ENCODE data around the gene SH2B2.

SH2B2 gene

DNA sequence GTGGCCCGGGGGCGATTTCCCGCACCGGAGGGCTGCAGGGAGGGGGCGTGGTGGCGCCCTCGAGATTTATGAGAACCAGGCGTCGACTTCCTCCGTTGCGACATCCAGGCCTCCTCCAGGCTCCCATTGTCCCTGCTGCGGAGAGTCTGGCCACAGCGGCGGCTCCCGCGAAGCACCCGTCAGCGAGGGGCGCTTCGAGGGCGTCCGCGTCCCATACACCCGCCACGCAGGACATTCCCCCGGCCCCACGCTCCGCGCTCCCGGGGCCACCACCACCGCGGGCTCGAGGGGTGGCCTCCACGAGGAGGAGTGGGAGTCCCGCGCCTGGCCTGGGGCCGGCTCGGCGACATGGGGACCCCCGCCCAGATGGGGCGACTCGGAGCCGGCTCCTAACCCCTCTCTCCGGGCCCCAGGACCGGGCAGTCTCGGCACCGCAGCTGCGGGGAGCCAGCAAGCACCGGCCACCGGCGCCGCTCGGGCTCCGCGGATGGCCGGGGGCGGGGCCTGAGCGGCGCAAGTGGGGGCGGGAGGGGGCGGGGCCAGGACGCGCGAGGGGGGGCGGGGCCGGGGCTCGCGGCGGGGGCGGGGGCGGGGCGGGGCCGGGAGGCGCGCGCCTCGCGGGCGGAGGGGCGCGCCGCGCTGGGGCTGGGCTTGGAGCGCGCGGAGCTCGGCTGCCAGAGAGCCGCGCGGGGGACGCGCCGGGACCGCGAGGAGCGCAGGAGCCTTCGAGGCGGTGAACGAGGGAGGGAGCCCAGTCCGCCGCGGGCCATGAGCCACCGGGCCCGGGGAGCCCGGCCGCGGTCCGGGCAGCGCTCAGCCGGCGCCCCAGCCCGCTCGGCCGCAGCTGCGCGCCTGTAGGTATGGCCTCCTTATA lies at the start of gene SH2B2:
SH2B2 (plus strand) TSS at position 632 of the 874 bp plus-strand sequence. CDS start 13,683 bp downstream, outside the sequence.
- DNase-seq (ENCODE audit: low read depth): peak; percentile 37

GRCh38 chr7:102239206-102239820 lies 47.4 kb upstream of the SH2B2 start:
- DNase-seq (ENCODE audit: low read depth): no peak

DNA sequence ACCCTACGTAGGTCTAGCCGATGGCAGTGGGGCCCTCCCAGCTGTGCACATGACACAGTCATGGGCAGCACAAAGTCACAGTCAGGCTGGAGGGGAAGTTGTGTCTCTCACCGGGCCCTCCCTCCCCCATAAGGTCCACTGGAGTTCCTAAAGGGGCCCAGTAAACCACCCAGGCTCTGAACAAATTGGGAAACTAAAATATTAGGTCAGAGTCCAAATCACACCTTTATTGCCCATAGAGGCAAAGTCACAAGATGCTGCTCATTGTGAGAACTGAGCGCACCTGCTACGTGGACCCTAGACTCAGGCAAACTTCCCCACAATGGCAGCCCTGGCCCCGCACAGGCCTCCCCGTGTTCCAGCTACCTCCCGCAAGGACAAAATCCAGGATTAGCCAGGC lies 45.2 kb upstream of the SH2B2 start:
- no peak for DNase-seq (ENCODE audit: low read depth)

GRCh38 chr7:102244601-102245000 lies 42.1 kb upstream of the SH2B2 start:
- DNase-seq (ENCODE audit: low read depth): no peak

DNA sequence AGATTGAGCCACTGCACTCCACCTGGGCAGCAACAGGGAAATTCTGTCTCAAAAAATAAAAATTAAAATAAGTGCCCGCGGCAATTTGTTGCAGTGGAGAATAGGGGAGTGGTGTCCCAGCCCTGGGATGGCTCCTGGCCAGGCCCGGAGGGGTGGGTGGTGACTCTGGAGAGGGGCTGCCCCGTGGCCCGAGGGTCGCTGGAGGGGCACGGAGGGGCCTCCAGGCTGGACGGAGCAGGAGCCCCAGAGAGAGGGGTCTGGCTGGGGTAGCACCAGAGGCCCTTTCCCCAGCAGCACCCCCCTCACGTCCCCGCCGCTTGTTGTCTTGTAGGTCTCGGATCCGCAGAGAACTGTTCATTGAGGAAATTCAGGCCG lies 38.6 kb upstream of the SH2B2 start:
- no peak for DNase-seq (ENCODE audit: low read depth)

DNA sequence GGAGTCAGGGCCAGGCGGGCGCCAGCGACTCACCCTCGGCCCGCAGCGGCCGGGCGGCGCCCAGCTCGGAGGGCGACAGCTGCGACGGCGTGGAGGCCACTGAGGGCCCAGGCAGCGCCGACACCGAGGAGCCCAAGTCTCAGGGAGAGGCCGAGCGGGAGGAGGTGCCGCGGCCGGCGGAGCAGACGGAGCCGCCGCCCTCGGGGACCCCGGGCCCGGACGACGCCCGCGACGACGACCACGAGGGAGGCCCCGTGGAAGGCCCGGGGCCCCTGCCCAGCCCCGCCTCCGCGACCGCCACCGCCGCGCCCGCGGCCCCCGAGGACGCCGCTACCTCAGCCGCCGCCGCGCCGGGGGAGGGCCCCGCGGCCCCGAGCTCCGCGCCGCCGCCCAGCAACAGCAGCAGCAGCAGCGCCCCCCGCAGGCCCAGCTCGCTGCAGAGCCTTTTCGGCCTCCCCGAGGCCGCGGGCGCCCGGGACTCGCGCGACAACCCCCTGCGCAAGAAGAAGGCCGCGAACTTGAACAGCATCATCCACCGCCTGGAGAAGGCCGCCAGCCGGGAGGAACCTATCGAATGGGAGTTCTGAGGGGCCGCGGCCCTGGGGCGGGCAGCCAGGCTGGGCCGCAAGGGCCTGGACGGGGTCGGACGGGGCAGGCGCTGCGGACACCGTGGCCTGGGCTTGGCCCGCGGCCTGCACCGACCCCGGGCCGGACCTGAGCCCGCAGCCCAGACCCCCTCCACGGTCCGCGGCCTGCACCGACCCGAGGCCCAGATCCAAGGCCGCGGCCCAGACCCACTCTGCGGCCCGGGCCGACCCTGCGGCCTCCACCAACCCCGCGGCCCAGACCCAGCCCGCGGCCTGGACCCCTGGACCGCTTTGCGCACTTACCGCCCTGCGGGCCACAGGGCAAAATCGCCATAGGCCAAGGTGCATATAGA lies 37.9 kb upstream of the SH2B2 start:
- DNase-seq (ENCODE audit: low read depth): no peak

GRCh38 chr7:102251531-102252365 lies 34.9 kb upstream of the SH2B2 start:
- no peak for DNase-seq (ENCODE audit: low read depth)

- no peak for DNase-seq (ENCODE audit: low read depth)
These were observed 34.2 kb upstream of the SH2B2 start for GRCh38 chr7:102252366-102252982.

DNA sequence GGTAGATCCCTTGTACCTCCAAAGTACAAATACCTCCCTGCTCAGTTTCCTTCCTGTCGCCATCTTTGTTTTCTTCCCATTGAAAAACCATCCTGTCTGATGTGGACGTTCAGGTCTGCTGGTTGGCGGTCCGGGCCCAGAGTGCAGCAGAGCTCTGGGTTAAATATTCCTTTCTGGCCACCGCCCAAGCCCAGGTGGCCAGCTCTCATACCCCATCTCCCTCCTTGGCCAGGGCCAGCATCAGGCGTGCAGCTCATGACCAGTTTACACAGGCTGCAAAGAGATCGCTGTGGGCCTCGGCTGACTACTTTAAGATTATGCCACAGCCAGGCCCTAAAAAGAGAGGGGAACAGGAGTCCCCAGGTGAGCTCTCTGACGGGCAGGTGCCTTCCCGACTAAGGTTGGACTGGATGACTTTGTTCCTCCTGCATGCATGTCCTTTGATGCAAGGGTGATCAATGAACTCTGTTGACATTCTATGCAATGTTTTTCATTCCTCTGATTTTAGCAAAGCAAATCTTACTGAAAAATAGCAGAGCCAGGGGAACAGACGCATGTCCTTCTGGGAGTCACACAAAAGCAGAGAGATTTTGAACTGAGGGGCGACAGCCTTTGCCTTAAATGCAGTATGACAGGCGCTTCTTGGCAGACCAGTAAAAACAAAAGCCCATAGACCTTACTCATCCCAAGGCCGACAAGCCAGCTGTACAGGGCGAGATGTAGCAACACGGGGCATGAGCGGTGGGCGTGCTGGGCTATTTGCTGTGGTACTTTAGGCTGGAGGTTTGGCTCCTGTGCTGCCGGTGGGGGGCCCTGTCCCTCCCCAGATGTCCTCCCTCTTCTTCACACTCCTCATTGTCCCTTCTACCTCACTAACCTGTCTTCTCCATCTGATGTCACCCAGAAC lies 33.3 kb upstream of the SH2B2 start:
- DNase-seq (ENCODE audit: low read depth): no peak

DNA sequence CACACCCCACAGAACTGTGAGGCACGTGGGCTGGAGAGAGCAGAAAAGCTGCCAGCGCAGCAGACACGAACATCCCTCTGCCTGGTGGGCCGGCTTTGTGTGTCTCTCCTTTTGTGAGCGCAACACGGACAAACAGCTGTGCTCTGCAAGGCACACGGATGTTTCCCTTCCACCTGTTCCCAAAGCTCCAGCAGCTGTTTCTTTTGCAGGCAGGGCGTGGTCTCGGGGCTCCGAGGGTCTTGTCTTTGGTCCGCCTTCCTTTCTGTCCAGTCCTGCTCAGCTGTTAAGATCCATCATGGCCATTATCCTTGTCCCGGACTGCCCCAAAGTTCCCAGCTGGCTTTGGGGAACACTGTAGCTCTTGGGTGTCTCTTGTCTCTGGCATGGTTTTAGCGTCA lies 32.7 kb upstream of the SH2B2 start:
- DNase-seq (ENCODE audit: low read depth): no peak

- no peak for DNase-seq (ENCODE audit: low read depth)
These were observed 32.1 kb upstream of the SH2B2 start for GRCh38 chr7:102254521-102254920.

DNA sequence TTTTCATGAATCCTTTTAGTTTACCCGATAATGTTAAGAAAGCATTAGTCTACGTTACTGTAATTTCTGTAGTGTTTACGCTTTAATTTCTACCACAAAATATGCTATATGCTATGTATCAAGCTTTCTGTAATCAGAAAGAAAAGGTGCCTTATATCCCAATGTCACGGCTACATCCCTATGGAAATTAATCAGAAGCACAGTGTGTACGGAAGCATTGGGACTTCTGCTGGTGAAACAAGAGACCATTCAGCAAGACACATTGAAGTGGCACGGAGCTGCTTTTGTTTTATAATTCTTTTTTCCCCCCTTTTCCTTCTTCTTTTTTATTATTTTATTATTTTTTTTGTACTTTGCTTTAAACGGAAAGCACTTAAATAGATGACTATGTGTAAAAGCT lies 31.2 kb upstream of the SH2B2 start:
- DNase-seq (ENCODE audit: low read depth): no peak

DNA sequence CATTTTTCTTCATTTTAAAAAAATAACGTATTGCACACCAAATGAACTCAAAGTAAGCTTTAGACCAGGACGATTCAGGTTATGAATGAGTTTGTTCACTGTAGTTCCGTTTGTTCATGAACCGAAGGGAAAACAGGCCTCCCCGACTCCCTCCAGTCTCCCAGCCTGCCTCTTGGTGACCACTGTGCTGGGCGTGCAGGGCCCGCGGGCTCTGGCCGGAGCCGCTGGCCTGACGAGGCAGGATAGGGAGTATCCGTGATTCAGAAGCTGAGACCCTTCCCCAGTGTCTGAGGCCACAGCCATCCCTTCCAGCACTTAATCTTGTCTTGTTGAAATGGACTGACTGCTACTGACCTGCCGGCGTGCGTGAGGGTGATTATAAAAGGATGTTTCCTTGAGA lies 30.8 kb upstream of the SH2B2 start:
- no peak for DNase-seq (ENCODE audit: low read depth)

DNA sequence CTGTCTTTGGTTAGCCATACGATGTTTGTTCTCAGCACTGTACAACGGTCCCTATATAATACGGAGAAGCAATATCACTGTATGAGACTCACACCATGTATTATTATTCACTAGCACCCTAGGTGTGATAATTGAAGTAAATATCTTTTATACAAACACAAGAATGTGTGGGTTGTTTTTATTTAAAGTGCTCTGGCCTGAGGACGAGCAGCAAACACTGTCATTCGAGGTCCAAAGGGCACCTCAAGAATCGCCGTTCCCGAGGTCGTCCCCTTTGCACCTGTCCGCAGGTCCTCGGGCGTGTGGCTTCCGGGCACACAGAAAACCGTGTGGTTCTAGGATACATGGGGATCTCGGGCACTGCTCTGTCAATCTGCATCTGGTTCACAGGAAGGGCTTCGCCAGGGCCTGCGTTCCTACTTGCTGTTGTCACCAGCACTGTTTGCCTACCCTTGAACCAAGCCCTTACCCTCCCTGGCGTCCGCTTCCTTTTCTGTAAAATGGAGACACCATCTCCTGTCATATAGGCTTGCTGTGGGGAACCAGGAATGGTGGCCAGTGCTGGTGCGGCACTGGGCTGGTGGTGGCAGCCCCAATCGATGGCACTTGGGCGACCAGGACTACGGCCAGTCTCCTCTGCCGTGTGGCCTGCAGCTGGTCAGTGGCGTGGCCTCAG lies 28.5 kb upstream of the SH2B2 start:
- no peak for DNase-seq (ENCODE audit: low read depth)

- DNase-seq (ENCODE audit: low read depth): no peak
These were observed 27.9 kb upstream of the SH2B2 start for GRCh38 chr7:102258749-102259107.

DNA sequence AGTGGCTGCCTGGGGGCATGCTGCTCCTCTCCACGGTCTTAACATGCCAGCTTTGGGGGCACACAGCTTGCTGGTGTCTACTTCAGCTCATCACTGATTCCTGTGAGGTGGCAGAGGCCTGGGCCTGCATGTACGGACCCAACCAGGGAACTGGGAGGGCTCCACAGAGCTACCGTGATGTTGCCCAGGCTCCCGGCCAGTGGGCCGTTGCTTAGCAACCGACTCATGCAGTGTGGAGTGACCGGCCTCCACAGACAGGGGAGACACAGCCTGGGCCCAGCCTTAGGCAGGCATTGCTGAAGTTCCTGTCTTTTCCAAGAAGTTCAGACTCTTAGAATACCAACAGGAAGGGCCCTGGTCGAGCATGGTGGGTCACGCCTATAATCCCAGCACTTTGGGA lies 25.8 kb upstream of the SH2B2 start:
- no peak for DNase-seq (ENCODE audit: low read depth)

GRCh38 chr7:102261451-102261850 lies 25.2 kb upstream of the SH2B2 start:
- no peak for DNase-seq (ENCODE audit: low read depth)

DNA sequence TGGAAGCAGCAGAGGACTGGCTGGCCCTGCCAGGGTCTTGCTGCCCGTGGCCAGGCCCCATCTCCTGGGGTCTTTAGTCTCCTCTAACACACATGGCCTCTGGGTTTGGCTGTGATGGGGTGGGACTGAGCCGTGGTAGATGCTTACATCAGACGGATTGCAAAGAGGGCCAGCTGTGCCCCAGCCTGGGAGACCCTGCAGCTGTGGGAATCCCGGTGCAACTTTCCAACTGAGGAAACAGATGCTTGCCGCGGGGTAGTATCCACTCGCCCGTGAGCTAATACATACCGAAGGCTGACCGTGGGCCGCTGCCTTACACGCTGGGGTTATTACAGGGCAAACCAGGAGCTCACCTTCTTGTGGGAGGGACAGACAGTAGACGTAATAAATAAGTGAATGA lies 24.1 kb upstream of the SH2B2 start:
- DNase-seq (ENCODE audit: low read depth): no peak

- no peak for DNase-seq (ENCODE audit: low read depth)
These were observed 22.2 kb upstream of the SH2B2 start for GRCh38 chr7:102264367-102264891.

Data from stimulated activated CD8-positive, alpha-beta memory T cell treated with anti-CD3 and anti-CD28 coated beads, Interleukin-12 subunit alpha, Interleukin-12 subunit beta, amount 100 ng/mL, for 4 hours (primary cell).